Ishikawa (cell line): ENCODE data around the gene GBF1.

Source experiments
- CREB1 ChIP-seq: IDR thresholded peaks from 2 replicates; pipeline ENCODE4 v1.6.1; 2012; ENCODE audit warnings: low read depth
- EGR1 ChIP-seq: IDR thresholded peaks from 2 replicates; pipeline ENCODE4 v1.6.1; 2012
- EP300 ChIP-seq: IDR thresholded peaks from 2 replicates; pipeline ENCODE4 v1.6.1; 2012; ENCODE audit warnings: borderline replicate concordance
- FOXM1 ChIP-seq: IDR thresholded peaks from 2 replicates; pipeline ENCODE4 v1.6.1; 2012; ENCODE audit warnings: low read depth, borderline replicate concordance
- MAX ChIP-seq: IDR thresholded peaks from 2 replicates; pipeline ENCODE4 v1.6.1; 2012
- RAD21 ChIP-seq: IDR thresholded peaks from 2 replicates; pipeline ENCODE4 v1.6.1; 2012; ENCODE audit warnings: low read depth
- TAF1 ChIP-seq: IDR thresholded peaks from 2 replicates; pipeline ENCODE4 v1.6.1; 2012; ENCODE audit warnings: low read depth, mild to moderate bottlenecking
- TEAD4 ChIP-seq: IDR thresholded peaks from 2 replicates; pipeline ENCODE4 v1.6.1; 2012
- USF1 ChIP-seq: IDR thresholded peaks from 2 replicates; pipeline ENCODE4 v1.6.1; 2012
- YY1 ChIP-seq: IDR thresholded peaks from 2 replicates; pipeline ENCODE4 v1.6.1; 2012; ENCODE audit warnings: low read depth
- ZBTB7A ChIP-seq: IDR thresholded peaks from 2 replicates; pipeline ENCODE4 v1.6.1; 2012; ENCODE audit warnings: low read depth
- TF ChIP-seq, protein P1 (sequence below): IDR thresholded peaks from 2 replicates; pipeline ENCODE4 v1.6.1; 2012; ENCODE audit warnings: low read depth, mild to moderate bottlenecking

GRCh38 chr10:102275343-102275742 is 30.0 kb downstream of the GBF1 start:
- no peak for TF ChIP-seq RAD21
- TF ChIP-seq MAX: no peak
- TF ChIP-seq EP300: no peak
- no peak for TF ChIP-seq FOXM1
- TF ChIP-seq EGR1: no peak
- TF ChIP-seq YY1: no peak
- no peak for TF ChIP-seq TEAD4
- no peak for TF ChIP-seq TAF1
- TF ChIP-seq, protein P1, sequence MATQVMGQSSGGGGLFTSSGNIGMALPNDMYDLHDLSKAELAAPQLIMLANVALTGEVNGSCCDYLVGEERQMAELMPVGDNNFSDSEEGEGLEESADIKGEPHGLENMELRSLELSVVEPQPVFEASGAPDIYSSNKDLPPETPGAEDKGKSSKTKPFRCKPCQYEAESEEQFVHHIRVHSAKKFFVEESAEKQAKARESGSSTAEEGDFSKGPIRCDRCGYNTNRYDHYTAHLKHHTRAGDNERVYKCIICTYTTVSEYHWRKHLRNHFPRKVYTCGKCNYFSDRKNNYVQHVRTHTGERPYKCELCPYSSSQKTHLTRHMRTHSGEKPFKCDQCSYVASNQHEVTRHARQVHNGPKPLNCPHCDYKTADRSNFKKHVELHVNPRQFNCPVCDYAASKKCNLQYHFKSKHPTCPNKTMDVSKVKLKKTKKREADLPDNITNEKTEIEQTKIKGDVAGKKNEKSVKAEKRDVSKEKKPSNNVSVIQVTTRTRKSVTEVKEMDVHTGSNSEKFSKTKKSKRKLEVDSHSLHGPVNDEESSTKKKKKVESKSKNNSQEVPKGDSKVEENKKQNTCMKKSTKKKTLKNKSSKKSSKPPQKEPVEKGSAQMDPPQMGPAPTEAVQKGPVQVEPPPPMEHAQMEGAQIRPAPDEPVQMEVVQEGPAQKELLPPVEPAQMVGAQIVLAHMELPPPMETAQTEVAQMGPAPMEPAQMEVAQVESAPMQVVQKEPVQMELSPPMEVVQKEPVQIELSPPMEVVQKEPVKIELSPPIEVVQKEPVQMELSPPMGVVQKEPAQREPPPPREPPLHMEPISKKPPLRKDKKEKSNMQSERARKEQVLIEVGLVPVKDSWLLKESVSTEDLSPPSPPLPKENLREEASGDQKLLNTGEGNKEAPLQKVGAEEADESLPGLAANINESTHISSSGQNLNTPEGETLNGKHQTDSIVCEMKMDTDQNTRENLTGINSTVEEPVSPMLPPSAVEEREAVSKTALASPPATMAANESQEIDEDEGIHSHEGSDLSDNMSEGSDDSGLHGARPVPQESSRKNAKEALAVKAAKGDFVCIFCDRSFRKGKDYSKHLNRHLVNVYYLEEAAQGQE: no peak
- TF ChIP-seq USF1: no peak
- TF ChIP-seq CREB1: no peak
- no peak for TF ChIP-seq ZBTB7A
